Ovary (tissue), 9 donors: ENCODE data around the gene KCNAB1. TPM values are rescaled to one million over a fixed set of nuclear protein-coding genes. Genes with fewer than 3 reads are reported as not detected.

Source experiments
- DNase-seq, 5 donors: peaks; one replicate each; pipeline ENCODE4 v3.0.0-alpha.2; 2019 to 2020
- H3K27ac ChIP-seq, 2 donors: fragments of 200-600 bp; one replicate each; pipeline versions ENCODE4 v1.5.1 to v1.8.0; 2019 to 2022
- H3K27me3 ChIP-seq: fragments of 200-600 bp; one replicate; pipeline ENCODE4 v1.8.0; 2022
- H3K36me3 ChIP-seq: fragments of 200-600 bp; sonication (generic); one replicate; pipeline ENCODE4 v1.5.1; 2019
- H3K4me1 ChIP-seq: one replicate; pipeline ENCODE4 v1.8.1; 2013; ENCODE audit warnings: mild to moderate bottlenecking, moderate library complexity; ENCODE audit not compliant: insufficient read depth
- H3K4me3 ChIP-seq: fragments of 200-600 bp; sonication (generic); one replicate; pipeline ENCODE4 v1.5.1; 2017
- H3K9me3 ChIP-seq, 2 donors: fragments of 200-600 bp in 1 of 2; sonication (generic) in 1 of 2; one replicate each; pipeline versions ENCODE4 v1.5.1 to v1.8.1; 2013 to 2019; ENCODE audit warnings: mild to moderate bottlenecking in 1 of 2, moderate library complexity in 1 of 2
- EP300 ChIP-seq: sonication (generic); formaldehyde crosslinking; IDR thresholded peaks from one replicate; pipeline ENCODE4 v1.6.1; 2017; ENCODE audit warnings: antibody characterized with exemption
- POLR2A ChIP-seq: fragments of 450-650 bp; IDR thresholded peaks from one replicate; pipeline ENCODE4 v1.6.1; 2017; ENCODE audit warnings: antibody characterized with exemption, mild to moderate bottlenecking, moderate library complexity
- WGBS, 3 donors: extraction: QIAGEN DNeasy Blood & Tissue Kit in 1 of 3; methylation state at CpG; one replicate each; pipeline versions ENCODE4 v1.1.5 to v1.1.7; 2013 to 2017; 5-methylcytosine and 5-hydroxymethylcytosine counted together
- intact Hi-C, 4 donors: fragments of 100-400 bp; cut with DNase I; formaldehyde crosslinking; loops; one replicate each; pipeline versions ENCODE4 v1.11.0 to v1.15.1; 2022 to 2023
- polyA plus RNA-seq, 2 donors: library from polyadenylated mRNA; stranded (reverse); fragments of 200-250 nt in 1 of 2; fragments of 350-450 nt in 1 of 2; fragmentation: Illumina TruSeq in 1 of 2; extraction: RNeasy Lipid Tissue Mini Kit (QIAGEN cat#74804) in 1 of 2; gene quantifications; one replicate each; pipeline ENCODE4 v1.2.3, GENCODE V29; 2013 to 2014
- total RNA-seq, 7 donors: library from RNA; depleted of rRNA in 2 of 7; stranded (reverse); fragments of >200 nt in 2 of 7; fragmentation: NEBNext Ultra II Directional in 3 of 7; extraction: Animal tissue kit (Norgen Biotek cat#: 25700) in 3 of 7; gene quantifications; one replicate each; pipeline versions ENCODE4 v1.1.0 to v1.2.4, GENCODE V29; 2016 to 2023
- TF ChIP-seq, protein P1 (sequence below), 3 donors: fragments of 450-650 bp in 2 of 3; fragments of 200-600 bp in 1 of 3; IDR thresholded peaks; one replicate each; pipeline versions ENCODE4 v1.5.1 to v1.8.0; 2016 to 2022; ENCODE audit warnings: antibody characterized with exemption in 3 of 3, mild to moderate bottlenecking in 1 of 3
- donor health status: DM: no; HTN: no; CAD: no; lungs with moderate emphysema.
- donor health status: DM: no; HTN: no; CAD: no.
- donor health status: Bipolar disorder and iron deficiency.
- donor health status: DM: yes; HTN: yes; CAD: no.
- donor health status: DM: no; HTN: no; CAD: no.
- donor health status: DM: yes; HTN: yes; CAD: no.

Gene KCNAB1
- total and polyA plus RNA-seq, 9 donors: 0.60 to 8.0 (median 2.4) TPM

GRCh38 chr3:156240642-156241041 is 120.3 kb downstream of the KCNAB1 start:
- intact Hi-C loops: no loop called here
- DNase-seq: no peak
- Histone ChIP-seq H3K36me3 (no peaks in the 10 kb centered on the region), H3K9me3 (no peaks in the 10 kb centered on the region), H3K27ac (no peak overlapping the region), H3K4me1 (no peaks in the 10 kb centered on the region), H3K27me3 (no peaks in the 10 kb centered on the region), H3K4me3 (no peak overlapping the region)
- TF ChIP-seq, protein P1, sequence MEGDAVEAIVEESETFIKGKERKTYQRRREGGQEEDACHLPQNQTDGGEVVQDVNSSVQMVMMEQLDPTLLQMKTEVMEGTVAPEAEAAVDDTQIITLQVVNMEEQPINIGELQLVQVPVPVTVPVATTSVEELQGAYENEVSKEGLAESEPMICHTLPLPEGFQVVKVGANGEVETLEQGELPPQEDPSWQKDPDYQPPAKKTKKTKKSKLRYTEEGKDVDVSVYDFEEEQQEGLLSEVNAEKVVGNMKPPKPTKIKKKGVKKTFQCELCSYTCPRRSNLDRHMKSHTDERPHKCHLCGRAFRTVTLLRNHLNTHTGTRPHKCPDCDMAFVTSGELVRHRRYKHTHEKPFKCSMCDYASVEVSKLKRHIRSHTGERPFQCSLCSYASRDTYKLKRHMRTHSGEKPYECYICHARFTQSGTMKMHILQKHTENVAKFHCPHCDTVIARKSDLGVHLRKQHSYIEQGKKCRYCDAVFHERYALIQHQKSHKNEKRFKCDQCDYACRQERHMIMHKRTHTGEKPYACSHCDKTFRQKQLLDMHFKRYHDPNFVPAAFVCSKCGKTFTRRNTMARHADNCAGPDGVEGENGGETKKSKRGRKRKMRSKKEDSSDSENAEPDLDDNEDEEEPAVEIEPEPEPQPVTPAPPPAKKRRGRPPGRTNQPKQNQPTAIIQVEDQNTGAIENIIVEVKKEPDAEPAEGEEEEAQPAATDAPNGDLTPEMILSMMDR (IDR thresholded peaks at IDR 0.05): no peak
- TF ChIP-seq EP300 (no peak), POLR2A (no peak)
- WGBS, 3 donors: 65 to 76% (median 69%) methylated on average over 5 of the region's 5 CpGs

DNA sequence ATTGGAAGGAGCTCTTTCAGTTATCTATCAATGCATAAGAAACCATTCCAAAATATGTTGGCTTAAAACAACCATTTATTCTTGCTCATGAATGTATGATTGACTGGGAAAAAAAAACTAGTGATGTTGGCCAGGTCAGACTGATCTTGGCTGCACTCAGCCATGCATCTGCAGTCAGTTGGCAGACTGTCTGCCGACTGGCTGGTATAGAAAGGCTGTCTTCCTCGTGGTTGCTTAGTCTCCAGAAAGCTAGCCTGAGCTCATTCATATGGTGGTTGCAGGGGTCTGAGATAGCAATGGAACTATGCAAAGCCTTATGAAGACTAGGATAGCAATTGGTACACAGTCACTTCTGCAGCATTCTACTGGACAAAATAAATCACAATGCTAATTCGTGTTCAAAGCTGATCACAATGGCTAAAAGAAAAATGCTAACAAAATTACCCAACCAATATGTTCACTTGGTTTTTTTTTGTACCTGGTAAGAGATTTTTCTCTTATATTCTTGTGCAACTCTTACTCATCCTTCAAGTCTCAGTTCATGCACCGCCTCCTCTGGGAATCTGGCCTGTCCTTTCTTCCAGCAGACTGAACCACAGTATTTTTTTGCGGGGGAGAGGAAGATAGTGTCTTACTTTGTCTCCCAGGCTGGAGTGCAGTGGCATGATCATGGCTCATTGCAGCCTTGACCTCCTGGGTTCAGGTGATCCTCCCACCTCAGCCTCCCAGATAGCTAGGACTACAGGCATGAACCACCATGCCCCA is 126.8 kb downstream of the KCNAB1 start:
- H3K36me3 ChIP-seq: no peaks in the 10 kb centered on the region
- DNase-seq: no peak
- WGBS, 3 donors: 56 to 64% (median 61%) methylated on average over 5 of the region's 5 CpGs
- H3K27ac ChIP-seq: no peak overlapping the region
- TF ChIP-seq POLR2A: no peak
- TF ChIP-seq EP300: no peak
- TF ChIP-seq, protein P1 (IDR thresholded peaks at IDR 0.05): no peak
- intact Hi-C loops: no loop called here
- H3K27me3 ChIP-seq: no peaks in the 10 kb centered on the region
- H3K4me3 ChIP-seq: no peak overlapping the region
- H3K4me1 ChIP-seq: no peaks in the 10 kb centered on the region
- H3K9me3 ChIP-seq: no peaks in the 10 kb centered on the region

GRCh38 chr3:156250550-156250949 is 130.2 kb downstream of the KCNAB1 start:
- intact Hi-C loops: no loop called here
- Histone ChIP-seq H3K9me3 (no peaks in the 10 kb centered on the region), H3K4me1 (no peaks in the 10 kb centered on the region), H3K36me3 (no peaks in the 10 kb centered on the region), H3K4me3 (no peak overlapping the region), H3K27me3 (no peaks in the 10 kb centered on the region), H3K27ac (no peak overlapping the region)
- TF ChIP-seq EP300: no peak
- TF ChIP-seq, protein P1 (IDR thresholded peaks at IDR 0.05): no peak
- 94 to 100% (median 94%) methylated on average over 1 of the region's 1 CpG for WGBS, 3 donors
- DNase-seq: no peak

GRCh38 chr3:156251424-156251823 is 131.0 kb downstream of the KCNAB1 start:
- Histone ChIP-seq H3K4me3 (no peak overlapping the region), H3K4me1 (no peaks in the 10 kb centered on the region), H3K36me3 (no peaks in the 10 kb centered on the region), H3K27me3 (no peaks in the 10 kb centered on the region), H3K9me3 (no peaks in the 10 kb centered on the region), H3K27ac (no peak overlapping the region)
- no peak for DNase-seq
- intact Hi-C loops: no loop called here
- TF ChIP-seq, protein P1 (IDR thresholded peaks at IDR 0.05): no peak
- no peak for TF ChIP-seq EP300
- 83 to 89% (median 86%) methylated on average over 4 of the region's 4 CpGs for WGBS, 3 donors
